GM12873 (cell line): Measurements from ENCODE around the gene PBX3.

ENCODE experiments used
- CTCF ChIP-seq: IDR thresholded peaks from 2 replicates; pipeline ENCODE4 v1.5.1; 2012; ENCODE audit warnings: low read depth, mild to moderate bottlenecking, moderate library complexity, low read length, control low read depth; ENCODE audit not compliant: insufficient read depth; ENCODE audit errors: missing control alignments

Gene PBX3

GRCh38 chr9:125766468-125767221 lies 19.5 kb downstream of the PBX3 start:
- TF ChIP-seq CTCF, result no peak

- TF ChIP-seq CTCF, result no peak
Measured at GRCh38 chr9:125767349-125767748, 20.2 kb downstream of the PBX3 start.

- no peak for TF ChIP-seq CTCF
Measured at GRCh38 chr9:125768803-125769202, 21.6 kb downstream of the PBX3 start.

GRCh38 chr9:125771037-125771436 lies 23.9 kb downstream of the PBX3 start:
- no peak for TF ChIP-seq CTCF

- TF ChIP-seq CTCF, result no peak
Measured at GRCh38 chr9:125772740-125773139, 25.6 kb downstream of the PBX3 start.

GRCh38 chr9:125774106-125774505 lies 26.9 kb downstream of the PBX3 start:
- no peak for TF ChIP-seq CTCF

GRCh38 chr9:125782718-125783117 lies 35.5 kb downstream of the PBX3 start:
- no peak for TF ChIP-seq CTCF
